ENCODE measurements around the gene GRAMD4.
"Not testable (repeated sequence)": the region's sequence is repeated elsewhere in the genome, so short reads cannot be mapped to it uniquely, and the experiment has no call there.

Gene GRAMD4

GRCh38 chr22:46619240-46619829 is 851 bp upstream of the GRAMD4 start:
- DNase-seq (ENCODE audit: low read depth) = no peak

GRCh38 chr22:46620588-46621242 is 529 bp downstream of the GRAMD4 start:
- no peak for DNase-seq (ENCODE audit: low read depth)

GRCh38 chr22:46621243-46621930 is 1.2 kb downstream of the GRAMD4 start:
- not testable (repeated sequence) for DNase-seq (ENCODE audit: low read depth)

GRCh38 chr22:46622081-46622521 is 1.9 kb downstream of the GRAMD4 start:
- no peak for DNase-seq (ENCODE audit: low read depth)

GRCh38 chr22:46625113-46625842 is 5.1 kb downstream of the GRAMD4 start:
- no peak for DNase-seq (ENCODE audit: low read depth)

GRCh38 chr22:46625843-46626349 is 5.7 kb downstream of the GRAMD4 start:
- no peak for DNase-seq (ENCODE audit: low read depth)

- no peak for DNase-seq (ENCODE audit: low read depth)
Measured at GRCh38 chr22:46626356-46626755, 6.2 kb downstream of the GRAMD4 start.

GRCh38 chr22:46626911-46627805 is 7.0 kb downstream of the GRAMD4 start:
- DNase-seq (ENCODE audit: low read depth) = no peak

- no peak for DNase-seq (ENCODE audit: low read depth)
Measured at GRCh38 chr22:46627806-46628482, 7.8 kb downstream of the GRAMD4 start.

GRCh38 chr22:46628756-46629155 is 8.6 kb downstream of the GRAMD4 start:
- no peak for DNase-seq (ENCODE audit: low read depth)

GRCh38 chr22:46629291-46629690 is 9.1 kb downstream of the GRAMD4 start:
- DNase-seq (ENCODE audit: low read depth) = no peak

GRCh38 chr22:46631113-46631512 is 10.9 kb downstream of the GRAMD4 start:
- DNase-seq (ENCODE audit: low read depth) = no peak

- no peak for DNase-seq (ENCODE audit: low read depth)
Measured at GRCh38 chr22:46632646-46633249, 12.6 kb downstream of the GRAMD4 start.

- no peak for DNase-seq (ENCODE audit: low read depth)
Measured at GRCh38 chr22:46633334-46633890, 13.2 kb downstream of the GRAMD4 start.

- DNase-seq (ENCODE audit: low read depth) = no peak
Measured at GRCh38 chr22:46634011-46634699, 14.0 kb downstream of the GRAMD4 start.

- not testable (repeated sequence) for DNase-seq (ENCODE audit: low read depth)
Measured at GRCh38 chr22:46634973-46635685, 14.9 kb downstream of the GRAMD4 start.

GRCh38 chr22:46635756-46636155 is 15.6 kb downstream of the GRAMD4 start:
- DNase-seq (ENCODE audit: low read depth) = no peak

- no peak for DNase-seq (ENCODE audit: low read depth)
Measured at GRCh38 chr22:46636221-46637002, 16.2 kb downstream of the GRAMD4 start.

Data from activated T-cell treated with anti-CD3 and anti-CD28 coated beads for 1 hour (primary cell).